ENCODE results near the gene TRRAP.
"Not testable (repeated sequence)": the region's sequence is repeated elsewhere in the genome, so short reads cannot be mapped to it uniquely, and the experiment has no call there.

TRRAP gene

DNA sequence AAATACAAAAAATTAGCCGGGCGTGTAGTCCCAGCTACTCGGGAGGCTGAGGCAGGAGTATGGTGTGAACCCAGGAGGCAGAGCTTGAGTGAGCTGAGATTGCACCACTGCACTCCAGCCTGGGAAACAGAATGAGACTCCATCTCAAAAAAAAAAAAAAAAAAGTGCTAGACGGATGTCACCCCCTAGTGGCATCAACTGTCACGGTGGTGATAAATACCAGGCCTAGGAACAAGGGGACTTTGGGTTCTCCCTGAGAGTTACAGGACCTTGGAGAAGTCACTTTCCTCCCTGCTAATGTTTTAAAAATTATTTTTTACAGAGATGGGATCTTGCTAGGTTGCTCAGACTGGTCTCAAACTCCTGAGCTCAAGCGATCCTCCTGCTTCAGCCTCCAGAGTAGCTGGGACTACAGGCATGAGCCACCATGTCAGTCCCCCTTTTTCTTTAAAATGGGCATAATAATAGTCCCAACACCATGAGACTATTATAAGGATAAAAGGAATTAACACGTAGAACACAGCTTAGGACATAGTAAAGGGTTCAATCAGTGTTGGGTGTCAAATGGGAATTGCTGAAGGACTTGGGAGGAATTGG lies 5.9 kb upstream of the TRRAP start:
- DNase-seq (ENCODE audit: low read depth), result no peak
- H3K4me3 ChIP-seq (ENCODE audit: low read length), result no peak overlapping the region
- TF ChIP-seq, protein P1, sequence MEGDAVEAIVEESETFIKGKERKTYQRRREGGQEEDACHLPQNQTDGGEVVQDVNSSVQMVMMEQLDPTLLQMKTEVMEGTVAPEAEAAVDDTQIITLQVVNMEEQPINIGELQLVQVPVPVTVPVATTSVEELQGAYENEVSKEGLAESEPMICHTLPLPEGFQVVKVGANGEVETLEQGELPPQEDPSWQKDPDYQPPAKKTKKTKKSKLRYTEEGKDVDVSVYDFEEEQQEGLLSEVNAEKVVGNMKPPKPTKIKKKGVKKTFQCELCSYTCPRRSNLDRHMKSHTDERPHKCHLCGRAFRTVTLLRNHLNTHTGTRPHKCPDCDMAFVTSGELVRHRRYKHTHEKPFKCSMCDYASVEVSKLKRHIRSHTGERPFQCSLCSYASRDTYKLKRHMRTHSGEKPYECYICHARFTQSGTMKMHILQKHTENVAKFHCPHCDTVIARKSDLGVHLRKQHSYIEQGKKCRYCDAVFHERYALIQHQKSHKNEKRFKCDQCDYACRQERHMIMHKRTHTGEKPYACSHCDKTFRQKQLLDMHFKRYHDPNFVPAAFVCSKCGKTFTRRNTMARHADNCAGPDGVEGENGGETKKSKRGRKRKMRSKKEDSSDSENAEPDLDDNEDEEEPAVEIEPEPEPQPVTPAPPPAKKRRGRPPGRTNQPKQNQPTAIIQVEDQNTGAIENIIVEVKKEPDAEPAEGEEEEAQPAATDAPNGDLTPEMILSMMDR (conservative IDR thresholded peaks at IDR 0.05; ENCODE audit: low read length), result peak; percentile 36; the same call in 1 of the 2 replicates

DNA sequence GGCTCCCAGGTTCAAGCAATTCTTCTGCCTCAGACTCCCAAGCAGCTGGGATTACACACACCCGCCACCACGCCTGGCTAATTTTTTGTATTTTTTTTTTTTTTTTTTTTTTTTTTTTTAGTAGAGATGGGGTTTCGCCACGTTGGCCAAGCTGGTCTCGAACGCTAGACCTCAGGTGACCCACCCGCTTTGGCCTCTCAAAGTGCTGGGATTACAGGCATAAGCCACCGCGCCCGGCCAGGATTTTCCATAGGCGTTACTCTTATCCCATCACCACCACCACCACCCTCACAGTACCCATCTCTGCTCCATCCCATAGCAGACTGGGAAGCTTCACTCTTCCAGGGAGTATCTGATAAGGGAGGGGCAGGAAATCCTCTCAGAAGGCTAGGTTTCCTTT lies 4.7 kb upstream of the TRRAP start:
- H3K4me3 ChIP-seq (ENCODE audit: low read length), result not testable (repeated sequence)

DNA sequence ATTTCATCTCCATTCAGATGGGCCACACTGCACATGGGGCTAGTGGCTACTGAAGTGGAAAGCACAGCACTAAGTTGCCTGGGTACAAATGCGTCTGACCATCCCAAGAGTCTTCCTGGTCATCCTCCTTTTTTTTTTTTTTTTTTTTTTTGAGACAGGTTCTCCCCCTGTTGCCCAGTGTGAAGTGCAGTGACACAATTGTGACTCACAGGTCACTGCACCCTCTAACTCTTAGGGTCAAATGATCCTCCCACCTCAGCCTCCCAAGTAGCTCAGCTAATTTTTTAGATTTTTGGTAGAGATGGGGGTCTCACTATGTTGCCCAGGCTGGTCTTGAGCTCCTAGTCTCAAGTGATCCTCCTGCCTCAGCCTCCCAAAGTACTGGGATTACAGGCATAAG lies 3.4 kb upstream of the TRRAP start:
- TF ChIP-seq, protein P1 (conservative IDR thresholded peaks at IDR 0.05; ENCODE audit: low read length), result no peak
- no peak overlapping the region for H3K4me3 ChIP-seq (ENCODE audit: low read length)
- no peak for DNase-seq (ENCODE audit: low read depth)

More for the DNA sequence above, 4.7 kb upstream of the TRRAP start:
- DNase-seq (ENCODE audit: low read depth), result not testable (repeated sequence)

DNA sequence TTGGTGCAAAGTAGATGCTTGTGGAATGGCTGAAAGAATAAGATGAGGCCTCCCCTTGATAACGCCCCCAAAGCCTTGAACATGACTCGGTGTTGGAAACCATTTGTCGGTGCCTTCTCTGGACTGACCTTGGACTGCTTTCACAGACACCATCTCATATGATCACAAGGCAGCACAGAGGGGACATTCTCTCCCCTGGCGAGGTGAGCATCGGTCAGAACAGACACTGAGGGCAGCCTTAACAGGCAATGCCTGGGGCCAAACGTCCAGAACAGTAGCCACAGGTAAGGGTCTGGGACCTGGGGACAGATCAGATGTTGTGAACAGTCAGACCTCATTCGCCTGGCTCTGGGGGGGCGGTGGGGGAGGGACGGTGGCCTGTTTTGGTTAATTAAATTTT lies 2.8 kb upstream of the TRRAP start:
- no peak for DNase-seq (ENCODE audit: low read depth)
- TF ChIP-seq, protein P1 (conservative IDR thresholded peaks at IDR 0.05; ENCODE audit: low read length), result no peak
- no peak overlapping the region for H3K4me3 ChIP-seq (ENCODE audit: low read length)

DNA sequence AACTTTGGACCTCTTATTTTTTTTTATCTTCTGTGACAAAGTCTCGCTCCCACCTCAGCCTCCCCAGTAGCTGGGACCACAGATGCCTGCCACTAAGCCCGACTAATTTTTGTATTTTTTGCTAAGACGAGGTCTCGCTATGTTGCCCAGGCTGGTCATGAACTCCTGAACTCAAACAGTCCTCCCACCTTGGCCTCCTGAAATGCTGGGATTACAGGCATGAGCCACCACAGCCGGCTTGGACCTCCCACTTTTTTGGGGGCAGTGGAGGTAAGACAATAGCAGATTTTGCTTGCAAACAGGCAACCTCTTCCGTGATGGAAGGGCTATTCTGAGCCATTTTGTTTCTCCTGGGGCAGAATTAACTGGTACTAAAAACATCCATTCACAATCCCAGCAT lies 1.2 kb upstream of the TRRAP start:
- TF ChIP-seq, protein P1 (conservative IDR thresholded peaks at IDR 0.05; ENCODE audit: low read length), result no peak
- no peak overlapping the region for H3K4me3 ChIP-seq (ENCODE audit: low read length)
- DNase-seq (ENCODE audit: low read depth), result no peak

DNA sequence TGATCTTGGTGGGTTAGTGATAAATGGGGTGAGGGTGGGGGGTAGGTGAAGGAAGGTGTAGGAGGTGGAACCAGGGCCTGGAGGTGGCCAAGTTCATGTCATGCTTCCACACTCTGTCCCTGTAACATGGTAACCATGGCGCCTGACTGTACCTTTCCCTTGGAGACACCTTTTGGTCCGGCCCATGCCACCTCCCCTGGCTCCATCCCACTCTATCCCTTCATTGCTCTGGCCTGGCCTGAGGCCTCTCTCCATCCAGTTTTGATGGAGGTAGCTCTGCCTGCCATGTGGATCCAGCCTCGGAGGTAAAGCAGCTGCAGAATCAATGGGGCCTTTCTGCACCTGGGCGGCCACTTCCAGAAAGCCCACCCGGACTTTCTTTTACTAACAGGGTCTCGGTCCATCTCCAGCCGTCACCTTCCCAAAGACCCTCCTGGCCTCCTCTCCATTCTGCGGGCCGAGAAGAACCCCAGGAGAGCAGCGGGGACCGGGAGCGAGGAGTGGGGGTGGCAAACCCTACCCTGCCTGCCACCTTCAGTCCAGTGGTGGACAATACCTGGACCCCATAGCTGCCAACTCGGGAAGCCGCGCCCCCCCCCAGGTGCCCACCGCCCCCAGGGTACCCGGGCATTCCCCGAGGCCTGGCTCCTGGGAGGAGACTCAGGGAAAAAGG lies 504 bp upstream of the TRRAP start:
- TF ChIP-seq, protein P1 (conservative IDR thresholded peaks at IDR 0.05; ENCODE audit: low read length), result no peak
- DNase-seq (ENCODE audit: low read depth), result no peak
- peak overlapping the region; percentile 64 for H3K4me3 ChIP-seq (ENCODE audit: low read length)

DNA sequence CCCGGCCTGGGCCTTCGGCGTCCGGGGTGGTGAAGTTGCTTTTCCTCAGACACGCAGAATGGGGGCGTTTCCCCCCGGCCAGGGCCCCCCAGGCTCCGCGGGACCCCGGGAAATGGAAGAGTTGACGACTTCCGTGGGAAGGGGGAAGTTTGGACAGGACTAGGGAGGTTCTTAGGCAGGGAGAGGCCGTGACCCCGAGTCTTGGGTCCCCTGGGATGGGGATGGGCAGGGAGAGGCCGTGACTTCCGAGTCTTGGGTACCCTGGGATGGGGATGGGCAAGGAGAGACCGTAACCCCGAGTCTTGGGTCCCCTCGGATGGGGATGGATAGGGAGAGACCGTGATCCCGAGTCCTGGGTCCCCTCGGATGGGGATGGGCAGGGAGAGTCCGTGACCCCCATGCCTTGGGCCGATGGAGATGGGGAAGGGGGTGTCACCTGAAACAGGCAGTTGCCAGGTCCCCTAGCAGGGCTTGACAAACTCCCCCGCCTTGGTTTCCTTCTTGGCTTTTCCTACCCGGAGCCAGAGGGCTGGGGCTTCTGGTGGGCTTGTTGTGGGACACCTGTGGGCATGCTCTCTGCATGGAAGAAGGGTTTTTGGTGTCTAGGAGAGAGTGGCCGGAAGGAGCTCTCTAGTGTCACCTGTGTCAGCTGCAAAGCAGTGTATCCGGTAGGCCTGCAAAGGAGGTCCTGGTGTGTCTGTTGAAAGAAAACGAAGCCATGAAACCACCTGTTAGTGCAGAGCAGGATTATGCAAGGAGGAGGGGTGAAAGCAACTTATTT lies 1.1 kb downstream of the TRRAP start:
- TF ChIP-seq, protein P1 (conservative IDR thresholded peaks at IDR 0.05; ENCODE audit: low read length), result peak; percentile 35
- peak; percentile 22 for DNase-seq (ENCODE audit: low read depth)
- peak overlapping the region; percentile 94 for H3K4me3 ChIP-seq (ENCODE audit: low read length)
